Glomerular visceral epithelial cell (primary cell): ENCODE results near the gene BCL3.
"Not testable (repeated sequence)": the region's sequence is repeated elsewhere in the genome, so short reads cannot be mapped to it uniquely, and the experiment has no call there.

Experiments used
- DNase-seq: peaks from one replicate; pipeline ENCODE4 v3.0.0-alpha.2; 2016; ENCODE audit errors: extremely low spot score

The BCL3 gene

GRCh38 chr19:44720945-44721344 is 27.6 kb upstream of the BCL3 start:
- no peak for DNase-seq

GRCh38 chr19:44721369-44721768 is 27.1 kb upstream of the BCL3 start:
- DNase-seq: not testable (repeated sequence)

GRCh38 chr19:44722131-44723121 is 26.1 kb upstream of the BCL3 start:
- DNase-seq: no peak

- no peak for DNase-seq
Measured at GRCh38 chr19:44723299-44723951, 25.1 kb upstream of the BCL3 start.

GRCh38 chr19:44723952-44724319 is 24.6 kb upstream of the BCL3 start:
- peak; percentile 92 for DNase-seq

GRCh38 chr19:44725251-44725650 is 23.3 kb upstream of the BCL3 start:
- peak; percentile 51 for DNase-seq

GRCh38 chr19:44725684-44726083 is 22.8 kb upstream of the BCL3 start:
- DNase-seq: no peak

GRCh38 chr19:44726465-44726864 is 22.0 kb upstream of the BCL3 start:
- DNase-seq: no peak

- DNase-seq: no peak
Measured at GRCh38 chr19:44728178-44728577, 20.3 kb upstream of the BCL3 start.

- DNase-seq: no peak
Measured at GRCh38 chr19:44729516-44730033, 18.9 kb upstream of the BCL3 start.

- no peak for DNase-seq
Measured at GRCh38 chr19:44731081-44731480, 17.4 kb upstream of the BCL3 start.

- no peak for DNase-seq
Measured at GRCh38 chr19:44731622-44732021, 16.9 kb upstream of the BCL3 start.

- no peak for DNase-seq
Measured at GRCh38 chr19:44732235-44733014, 16.1 kb upstream of the BCL3 start.

GRCh38 chr19:44734357-44734756 is 14.2 kb upstream of the BCL3 start:
- DNase-seq: no peak

GRCh38 chr19:44735011-44735410 is 13.5 kb upstream of the BCL3 start:
- no peak for DNase-seq

GRCh38 chr19:44737238-44738071 is 11.1 kb upstream of the BCL3 start:
- DNase-seq: peak; percentile 89

- no peak for DNase-seq
Measured at GRCh38 chr19:44738136-44738535, 10.4 kb upstream of the BCL3 start.

GRCh38 chr19:44738603-44739558 is 9.6 kb upstream of the BCL3 start:
- DNase-seq: peak; percentile 86

- no peak for DNase-seq
Measured at GRCh38 chr19:44740351-44740824, 8.1 kb upstream of the BCL3 start.

GRCh38 chr19:44741258-44741731 is 7.2 kb upstream of the BCL3 start:
- DNase-seq: no peak
